Endothelial cell of umbilical vein (primary cell): ENCODE results near the gene CCDC191. TPM values are rescaled to one million over a fixed set of nuclear protein-coding genes. Genes with fewer than 3 reads are reported as not detected.

ENCODE experiments used
- BruUV-seq: library from RNA; stranded (reverse); fragments of 400-500 nt; replicated peaks from 2 replicates; lab custom pipeline; 2021; lab: Mats Ljungman, UMichigan
- CTCF ChIA-PET: fragments of 300-600, 350-600 bp; sonication (Branson Sonifier 250); formaldehyde crosslinking; loops from one replicate; lab custom pipeline; 2021; ENCODE audit warnings: antibody characterized with exemption, inconsistent platforms; lab: Charles Lee
- POLR2A ChIA-PET: fragments of 300-600, 350-600 bp; sonication (Branson Sonifier 250); formaldehyde crosslinking; loops from one replicate; lab custom pipeline; 2021; ENCODE audit warnings: antibody characterized with exemption, inconsistent platforms; lab: Charles Lee
- DNase-seq: peaks from one replicate; pipeline ENCODE4 v3.0.0-alpha.2; 2011; ENCODE audit warnings: low read depth, low spot score
- FAIRE-seq: peaks from 2 replicates; lab custom pipeline; 2011; peaks lifted over from hg19 to GRCh38; lab: Jason Lieb, UNC
- H2AFZ ChIP-seq: 2 replicates; pipeline ENCODE4 v1.6.0; 2012; ENCODE audit warnings: low read depth, low read length, control low read depth, inconsistent platforms
- H3K27ac ChIP-seq: 2 replicates; pipeline ENCODE4 v1.5.1; 2011; ENCODE audit warnings: low read depth, mild to moderate bottlenecking, control low read depth, low read length, moderate library complexity; ENCODE audit not compliant: insufficient read depth
- H3K27me3 ChIP-seq, 2 experiments: 2 replicates each; pipeline versions ENCODE4 v1.6.0 to v1.6.1; 2011; ENCODE audit warnings: low read length in 2 of 2, mixed read lengths in 1 of 2; ENCODE audit not compliant: control insufficient read depth in 2 of 2, insufficient read depth in 2 of 2
- H3K36me3 ChIP-seq, 2 experiments: 2 replicates in 1 of 2; 3 replicates in 1 of 2; pipeline ENCODE4 v1.5.1; 2011; ENCODE audit warnings: low read length in 2 of 2, mild to moderate bottlenecking in 1 of 2, moderate library complexity in 1 of 2; ENCODE audit not compliant: control insufficient read depth in 2 of 2, insufficient read depth in 2 of 2; ENCODE audit errors: extremely low read depth in 1 of 2
- H3K4me1 ChIP-seq: 3 replicates; pipeline ENCODE4 v1.5.1; 2011; ENCODE audit warnings: mild to moderate bottlenecking, low read length; ENCODE audit not compliant: control insufficient read depth, insufficient read depth; ENCODE audit errors: extremely low read depth
- H3K4me2 ChIP-seq: 2 replicates; pipeline ENCODE4 v1.6.1; 2011; ENCODE audit warnings: low read length, control low read depth, mixed read lengths; ENCODE audit not compliant: insufficient read depth
- H3K4me3 ChIP-seq, 3 experiments: fragments of 200-600 bp in 1 of 3; sonication (generic), shearing (Covaris generic) in 1 of 3; replicated peaks in 1 of 3; 2 replicates each; pipeline ENCODE4 v1.5.1; 2011 to 2016; ENCODE audit warnings: control low read depth in 3 of 3, low read length in 3 of 3, mild to moderate bottlenecking in 2 of 3, inconsistent platforms in 1 of 3, low read depth in 1 of 3, moderate library complexity in 1 of 3; ENCODE audit not compliant: insufficient read depth in 1 of 3
- H3K79me2 ChIP-seq: 2 replicates; pipeline ENCODE4 v1.6.0; 2012; ENCODE audit warnings: low read length, inconsistent platforms; ENCODE audit not compliant: control insufficient read depth, insufficient read depth
- H3K9ac ChIP-seq: replicated peaks from 2 replicates; pipeline ENCODE3; 2011; ENCODE audit warnings: low read length, control low read depth; ENCODE audit not compliant: insufficient read depth; ENCODE audit errors: extremely low read depth
- H3K9me1 ChIP-seq: replicated peaks from 3 replicates; pipeline ENCODE4 v1.6.0; 2011; ENCODE audit warnings: mild to moderate bottlenecking, low read length; ENCODE audit not compliant: control insufficient read depth, insufficient read depth; ENCODE audit errors: extremely low read depth
- H3K9me3 ChIP-seq: replicated peaks from 2 replicates; pipeline ENCODE4 v1.5.1; 2012; ENCODE audit warnings: low read length, inconsistent platforms; ENCODE audit not compliant: control insufficient read depth, insufficient read depth
- H4K20me1 ChIP-seq: replicated peaks from 2 replicates; pipeline ENCODE3; 2011; ENCODE audit warnings: mild to moderate bottlenecking, low read length; ENCODE audit not compliant: control insufficient read depth, insufficient read depth; ENCODE audit errors: extremely low read depth
- CTCF ChIP-seq, 2 donors: IDR thresholded peaks; 1 replicate in 1 of 2; 2 replicates in 1 of 2; pipeline ENCODE4 v1.5.1; 2011; ENCODE audit warnings: low read length in 2 of 2, mild to moderate bottlenecking in 2 of 2, moderate library complexity in 2 of 2, control low read depth in 1 of 2, inconsistent platforms in 1 of 2, low read depth in 1 of 2; ENCODE audit not compliant: insufficient read depth in 1 of 2; ENCODE audit errors: extremely low read depth in 1 of 2
- EZH2 ChIP-seq: IDR thresholded peaks from 2 replicates; pipeline ENCODE4 v1.6.1; 2012; ENCODE audit warnings: borderline replicate concordance, low read depth, mild to moderate bottlenecking, moderate library complexity, low read length, inconsistent platforms; ENCODE audit not compliant: severe bottlenecking
- FOS ChIP-seq: IDR thresholded peaks from 2 replicates; pipeline ENCODE4 v1.6.1; 2011; ENCODE audit warnings: mild to moderate bottlenecking, low read length, moderate library complexity, borderline replicate concordance; ENCODE audit not compliant: insufficient read depth
- GATA2 ChIP-seq: IDR thresholded peaks from 2 replicates; pipeline ENCODE4 v1.7.0; 2011; ENCODE audit warnings: low read depth, mild to moderate bottlenecking, moderate library complexity, mixed read lengths, low read length; ENCODE audit not compliant: insufficient read length, insufficient read depth
- JUN ChIP-seq: IDR thresholded peaks from 2 replicates; pipeline ENCODE4 v1.6.1; 2011; ENCODE audit warnings: borderline replicate concordance, low read depth; ENCODE audit not compliant: insufficient read length, insufficient read depth
- MAX ChIP-seq: IDR thresholded peaks from 2 replicates; pipeline ENCODE4 v1.6.1; 2011; ENCODE audit not compliant: insufficient read depth, insufficient read length
- MYC ChIP-seq: IDR thresholded peaks from one replicate; pipeline ENCODE4 v1.6.1; 2011; ENCODE audit warnings: mild to moderate bottlenecking, low read depth, low read length
- POLR2A ChIP-seq: IDR thresholded peaks from 2 replicates; pipeline ENCODE4 v1.6.1; 2012; ENCODE audit warnings: low read depth, mild to moderate bottlenecking, control low read depth, low read length
- POLR2AphosphoS5 ChIP-seq: IDR thresholded peaks from 2 replicates; pipeline ENCODE4 v1.6.1; 2012; ENCODE audit warnings: low read depth, mild to moderate bottlenecking, control low read depth, low read length, moderate library complexity; ENCODE audit not compliant: insufficient read depth
- dilution Hi-C: fragments of 300-500 bp; cut with MboI; formaldehyde crosslinking; loops from one replicate; pipeline ENCODE4 v1.15.0; 2019; ENCODE audit warnings: low sequenced_read_pairs; ENCODE audit not compliant: extremely low pct_ligation_motif_present
- intact Hi-C: fragments of 100-400 bp; cut with micrococcal nuclease; formaldehyde crosslinking; loops from one replicate; pipeline ENCODE4 v1.10.0; 2022
- polyA plus RNA-seq, 4 experiments: library from polyadenylated mRNA; depleted of rRNA in 3 of 4; stranded (reverse) in 3 of 4; unstranded in 1 of 4; fragments of >200 nt; gene quantifications; 2 replicates each; pipeline versions ENCODE4 v1.2.1 to v1.2.3, GENCODE V29; 2011 to 2012; ENCODE audit warnings: missing spikeins in 1 of 4
- total RNA-seq: library from RNA; stranded (reverse); gene quantifications from 2 replicates; pipeline ENCODE4 v1.2.3, GENCODE V29; 2021

The CCDC191 gene
- total and polyA plus RNA-seq, 2 donors (not counting 3 experiments of a cell fraction or from before 2014, with no cell fraction given), result 1.7 to 4.9 TPM

GRCh38 chr3:114104414-114104813 lies 48.1 kb upstream of the CCDC191 start:
- Histone ChIP-seq H3K9ac (no peak overlapping the region), H3K36me3 (no peaks in the 10 kb centered on the region), H3K4me2 (no peak overlapping the region), H4K20me1 (no peaks in the 10 kb centered on the region), H3K27me3 (no peaks in the 10 kb centered on the region), H2AFZ (no peak overlapping the region), H3K9me1 (no peaks in the 10 kb centered on the region), H3K79me2 (no peaks in the 10 kb centered on the region), H3K27ac (no peak overlapping the region), H3K4me3 (no peak overlapping the region), H3K9me3 (no peaks in the 10 kb centered on the region), H3K4me1 (no peaks in the 10 kb centered on the region)
- no peak for TF ChIP-seq JUN
- no peak for TF ChIP-seq POLR2A
- no peak for TF ChIP-seq MYC
- no peak for TF ChIP-seq MAX
- TF ChIP-seq CTCF (IDR thresholded peaks at IDR 0.05; ENCODE audit: extremely low read depth in 1 of 2, insufficient read depth in 1 of 2, low read depth in 1 of 2, low read length in 2 of 2), result no peak
- TF ChIP-seq POLR2AphosphoS5, result no peak
- TF ChIP-seq GATA2, result no peak
- TF ChIP-seq EZH2, result no peak
- TF ChIP-seq FOS, result no peak
- no peak for FAIRE-seq
- BruUV-seq, result no TSS peak
- dilution Hi-C loops (no loop called here), intact Hi-C loops (no loop called here)
- ChIA-PET POLR2A (no interaction called here), CTCF (interaction anchor here (1.0 kb wide), 1 partner anchor 368 kb away, joined by 3 read pairs; no protein-coding TSS in a partner anchor)
- DNase-seq, result no peak
